ENCODE results near the gene NRG4. TPM values are rescaled to one million over a fixed set of nuclear protein-coding genes. Genes with fewer than 3 reads are reported as not detected.

NRG4 gene
- total and polyA plus RNA-seq, 9 of the 15 experiments (the other 6 are each of a cell fraction or from before 2014, with no cell fraction given) = 0.33 to 2.5 (median 0.76) TPM

GRCh38 chr15:75928680-75929608 is 83.3 kb downstream of the NRG4 start (continued):
- TF ChIP-seq, protein P1, sequence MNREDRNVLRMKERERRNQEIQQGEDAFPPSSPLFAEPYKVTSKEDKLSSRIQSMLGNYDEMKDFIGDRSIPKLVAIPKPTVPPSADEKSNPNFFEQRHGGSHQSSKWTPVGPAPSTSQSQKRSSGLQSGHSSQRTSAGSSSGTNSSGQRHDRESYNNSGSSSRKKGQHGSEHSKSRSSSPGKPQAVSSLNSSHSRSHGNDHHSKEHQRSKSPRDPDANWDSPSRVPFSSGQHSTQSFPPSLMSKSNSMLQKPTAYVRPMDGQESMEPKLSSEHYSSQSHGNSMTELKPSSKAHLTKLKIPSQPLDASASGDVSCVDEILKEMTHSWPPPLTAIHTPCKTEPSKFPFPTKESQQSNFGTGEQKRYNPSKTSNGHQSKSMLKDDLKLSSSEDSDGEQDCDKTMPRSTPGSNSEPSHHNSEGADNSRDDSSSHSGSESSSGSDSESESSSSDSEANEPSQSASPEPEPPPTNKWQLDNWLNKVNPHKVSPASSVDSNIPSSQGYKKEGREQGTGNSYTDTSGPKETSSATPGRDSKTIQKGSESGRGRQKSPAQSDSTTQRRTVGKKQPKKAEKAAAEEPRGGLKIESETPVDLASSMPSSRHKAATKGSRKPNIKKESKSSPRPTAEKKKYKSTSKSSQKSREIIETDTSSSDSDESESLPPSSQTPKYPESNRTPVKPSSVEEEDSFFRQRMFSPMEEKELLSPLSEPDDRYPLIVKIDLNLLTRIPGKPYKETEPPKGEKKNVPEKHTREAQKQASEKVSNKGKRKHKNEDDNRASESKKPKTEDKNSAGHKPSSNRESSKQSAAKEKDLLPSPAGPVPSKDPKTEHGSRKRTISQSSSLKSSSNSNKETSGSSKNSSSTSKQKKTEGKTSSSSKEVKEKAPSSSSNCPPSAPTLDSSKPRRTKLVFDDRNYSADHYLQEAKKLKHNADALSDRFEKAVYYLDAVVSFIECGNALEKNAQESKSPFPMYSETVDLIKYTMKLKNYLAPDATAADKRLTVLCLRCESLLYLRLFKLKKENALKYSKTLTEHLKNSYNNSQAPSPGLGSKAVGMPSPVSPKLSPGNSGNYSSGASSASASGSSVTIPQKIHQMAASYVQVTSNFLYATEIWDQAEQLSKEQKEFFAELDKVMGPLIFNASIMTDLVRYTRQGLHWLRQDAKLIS (CRISPR knock-in tag; IDR thresholded peaks at IDR 0.05) = no peak
- TF ChIP-seq ZNF212 (CRISPR knock-in tag; IDR thresholded peaks at IDR 0.05) = no peak
- no peak for TF ChIP-seq ZBTB2 (IDR thresholded peaks at IDR 0.05)
- no peak for TF ChIP-seq MTA3 (IDR thresholded peaks at IDR 0.05; ENCODE audit: borderline replicate concordance)
- TF ChIP-seq BMI1 (IDR thresholded peaks at IDR 0.05; ENCODE audit: low read length) = no peak
- no peak for TF ChIP-seq NBN (IDR thresholded peaks at IDR 0.05; ENCODE audit: low read depth)
- TF ChIP-seq NRF1 (conservative IDR thresholded peaks at IDR 0.05 in 1 of 2, IDR thresholded peaks at IDR 0.05 in 1 of 2) = no peak
- TF ChIP-seq, protein P2, sequence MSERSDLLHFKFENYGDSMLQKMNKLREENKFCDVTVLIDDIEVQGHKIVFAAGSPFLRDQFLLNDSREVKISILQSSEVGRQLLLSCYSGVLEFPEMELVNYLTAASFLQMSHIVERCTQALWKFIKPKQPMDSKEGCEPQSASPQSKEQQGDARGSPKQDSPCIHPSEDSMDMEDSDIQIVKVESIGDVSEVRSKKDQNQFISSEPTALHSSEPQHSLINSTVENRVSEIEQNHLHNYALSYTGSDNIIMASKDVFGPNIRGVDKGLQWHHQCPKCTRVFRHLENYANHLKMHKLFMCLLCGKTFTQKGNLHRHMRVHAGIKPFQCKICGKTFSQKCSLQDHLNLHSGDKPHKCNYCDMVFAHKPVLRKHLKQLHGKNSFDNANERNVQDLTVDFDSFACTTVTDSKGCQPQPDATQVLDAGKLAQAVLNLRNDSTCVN (CRISPR knock-in tag; IDR thresholded peaks at IDR 0.05) = no peak
- no peak for TF ChIP-seq CBX2 (IDR thresholded peaks at IDR 0.05; ENCODE audit: insufficient read depth, low read length, poor library complexity, severe bottlenecking)
- TF ChIP-seq ZKSCAN3 (CRISPR knock-in tag; IDR thresholded peaks at IDR 0.05) = no peak
- no peak for TF ChIP-seq HDAC2 (IDR thresholded peaks at IDR 0.05)
- TF ChIP-seq SNRNP70 (optimal IDR thresholded peaks at IDR 0.05; ENCODE audit: low read depth, low read length) = no peak
- no peak for TF ChIP-seq ZNF79 (CRISPR knock-in tag; IDR thresholded peaks at IDR 0.05; ENCODE audit: low read depth)
- peak; percentile 51; the same call in 1 of the 2 replicates for TF ChIP-seq SMARCA4 (IDR thresholded peaks at IDR 0.05)
